SK-N-SH (cell line): ENCODE data around the gene TFPT. TPM values are rescaled to one million over a fixed set of nuclear protein-coding genes. Genes with fewer than 3 reads are reported as not detected.

ENCODE experiments used
- CTCF ChIA-PET: fragments of 300-600, 350-600 bp; formaldehyde crosslinking; extraction: SDS; loops from one replicate; lab custom pipeline; 2021; lab: Yijun Ruan, JAX
- POLR2A ChIA-PET: fragments of 350-600 bp; sonication (Branson Sonifier 250); formaldehyde crosslinking; extraction: SDS; loops from one replicate; lab custom pipeline; 2020; ENCODE audit warnings: antibody characterized with exemption, inconsistent platforms; lab: Yijun Ruan, JAX
- DNase-seq: peaks from one replicate; pipeline ENCODE4 v3.0.0; 2012
- H2AFZ ChIP-seq: fragments of 200-600 bp; sonication (generic); 2 replicates; pipeline ENCODE4 v1.8.1; 2016; ENCODE audit warnings: antibody characterized with exemption, mild to moderate bottlenecking, low read depth
- H3F3A ChIP-seq: fragments of 200-600 bp; sonication (generic); replicated peaks from 2 replicates; pipeline ENCODE3; 2016; ENCODE audit warnings: antibody characterized with exemption, mild to moderate bottlenecking; ENCODE audit not compliant: insufficient read depth
- H3K27ac ChIP-seq, 2 experiments: fragments of 200-500 bp in 1 of 2; fragments of 200-600 bp in 1 of 2; sonication (Bioruptor generic) in 1 of 2; sonication (generic), shearing (Covaris generic) in 1 of 2; 2 replicates each; pipeline versions ENCODE4 v1.5.1 to v1.6.1; 2014 to 2016; ENCODE audit warnings: low read depth in 2 of 2, inconsistent platforms in 1 of 2, low read length in 1 of 2, mild to moderate bottlenecking in 1 of 2, mixed read lengths in 1 of 2
- H3K27me3 ChIP-seq: fragments of 200-600 bp; sonication (generic), shearing (Covaris generic); 2 replicates; pipeline ENCODE4 v1.6.1; 2016; ENCODE audit warnings: mixed run types; ENCODE audit not compliant: insufficient read depth
- H3K36me3 ChIP-seq, 2 experiments: fragments of 200-500 bp in 1 of 2; fragments of 200-600 bp in 1 of 2; sonication (Bioruptor generic) in 1 of 2; sonication (generic) in 1 of 2; replicated peaks in 1 of 2; 2 replicates each; pipeline versions ENCODE3 to v1.5.1; 2014 to 2016; ENCODE audit warnings: low read length in 1 of 2, mild to moderate bottlenecking in 1 of 2; ENCODE audit not compliant: insufficient read depth in 2 of 2, control insufficient read depth in 1 of 2
- H3K4me1 ChIP-seq, 2 experiments: fragments of 200-500 bp in 1 of 2; fragments of 200-600 bp in 1 of 2; sonication (Bioruptor generic) in 1 of 2; sonication (generic), shearing (Covaris generic) in 1 of 2; 2 replicates each; pipeline versions ENCODE4 v1.5.1 to v1.6.1; 2014 to 2016; ENCODE audit warnings: low read depth in 1 of 2, low read length in 1 of 2, mixed run types in 1 of 2; ENCODE audit not compliant: insufficient read depth in 2 of 2, control insufficient read depth in 1 of 2
- H3K4me2 ChIP-seq: fragments of 200-600 bp; sonication (generic), shearing (Covaris generic); 2 replicates; pipeline ENCODE4 v1.6.1; 2017; ENCODE audit warnings: mixed run types
- H3K4me3 ChIP-seq, 2 experiments: fragments of 200-500 bp in 1 of 2; fragments of 200-600 bp in 1 of 2; sonication (Bioruptor generic) in 1 of 2; sonication (generic), shearing (Covaris generic) in 1 of 2; 2 replicates each; pipeline versions ENCODE4 v1.5.1 to v1.8.1; 2014 to 2016; ENCODE audit warnings: low read depth in 2 of 2, inconsistent platforms in 1 of 2, low read length in 1 of 2, mild to moderate bottlenecking in 1 of 2, mixed read lengths in 1 of 2, moderate library complexity in 1 of 2
- H3K79me2 ChIP-seq: fragments of 200-600 bp; sonication (generic); 2 replicates; pipeline ENCODE4 v1.8.1; 2017; ENCODE audit warnings: mild to moderate bottlenecking; ENCODE audit not compliant: insufficient read depth
- H3K9ac ChIP-seq: fragments of 200-600 bp; sonication (generic); 2 replicates; pipeline ENCODE4 v1.6.1; 2017; ENCODE audit warnings: mixed run types
- H3K9me2 ChIP-seq: fragments of 200-600 bp; sonication (generic); 2 replicates; pipeline ENCODE4 v1.6.1; 2017; ENCODE audit warnings: mixed run types
- H3K9me3 ChIP-seq: fragments of 200-600 bp; sonication (generic); 2 replicates; pipeline ENCODE4 v1.6.1; 2017; ENCODE audit warnings: mixed run types, mild to moderate bottlenecking, moderate library complexity
- H4K20me1 ChIP-seq: fragments of 200-600 bp; sonication (generic); 2 replicates; pipeline ENCODE4 v1.6.1; 2017; ENCODE audit warnings: mild to moderate bottlenecking, mixed run types; ENCODE audit not compliant: insufficient read depth
- FOXJ3 ChIP-seq: sonication (generic); formaldehyde crosslinking; IDR thresholded peaks from 2 replicates; pipeline ENCODE4 v1.5.1; 2020; ENCODE audit warnings: mild to moderate bottlenecking, missing genetic modification reagents
- FOXM1 ChIP-seq: IDR thresholded peaks from 2 replicates; pipeline ENCODE4 v1.4.0; 2012; ENCODE audit warnings: low read depth, mild to moderate bottlenecking
- JUND ChIP-seq: IDR thresholded peaks from 2 replicates; pipeline ENCODE4 v1.4.0; 2012
- MEF2A ChIP-seq: IDR thresholded peaks from 2 replicates; pipeline ENCODE4 v1.4.0; 2012; ENCODE audit warnings: low read depth, borderline replicate concordance
- NFIC ChIP-seq: IDR thresholded peaks from 2 replicates; pipeline ENCODE4 v1.4.0; 2012; ENCODE audit warnings: borderline replicate concordance
- PBX3 ChIP-seq: IDR thresholded peaks from 2 replicates; pipeline ENCODE4; 2012
- RAD21 ChIP-seq: IDR thresholded peaks from 2 replicates; pipeline ENCODE4 v1.6.1; 2012; ENCODE audit warnings: mild to moderate bottlenecking, low read length
- RXRA ChIP-seq: IDR thresholded peaks from 2 replicates; pipeline ENCODE4 v1.4.0; 2012; ENCODE audit warnings: low read depth, mild to moderate bottlenecking, borderline replicate concordance
- SMC3 ChIP-seq: IDR thresholded peaks from 2 replicates; pipeline ENCODE4 v1.6.1; 2012; ENCODE audit warnings: low read depth, low read length, improper control_type of control experiment
- TAF1 ChIP-seq: IDR thresholded peaks from 2 replicates; pipeline ENCODE4 v1.6.1; 2012; ENCODE audit warnings: low read depth, mild to moderate bottlenecking, low read length, moderate library complexity, borderline replicate concordance
- TCF12 ChIP-seq: IDR thresholded peaks from 2 replicates; pipeline ENCODE4 v1.4.0; 2012
- USF2 ChIP-seq: fragments of 150-350 bp; IDR thresholded peaks from 2 replicates; pipeline ENCODE4 v1.6.1; 2017; ENCODE audit warnings: antibody characterized with exemption, low read length, low read depth, borderline replicate concordance
- YY1 ChIP-seq: IDR thresholded peaks from 2 replicates; pipeline ENCODE4 v1.4.0; 2012; ENCODE audit warnings: low read depth, mild to moderate bottlenecking
- ZBTB33 ChIP-seq: IDR thresholded peaks from 2 replicates; pipeline ENCODE4 v1.4.0; 2012; ENCODE audit warnings: low read depth, borderline replicate concordance
- WGBS: methylation state at CpG from one replicate; pipeline ENCODE4 v1.1.6; 2017; ENCODE audit warnings: low lambda C conversion rate; 5-methylcytosine and 5-hydroxymethylcytosine counted together
- polyA plus RNA-seq, 3 experiments: library from polyadenylated mRNA; depleted of rRNA; stranded (reverse); fragments of >200 nt; gene quantifications; 2 replicates each; pipeline ENCODE4 v1.2.3, GENCODE V29; 2012
- TF ChIP-seq, protein P1 (sequence below): IDR thresholded peaks from 2 replicates; pipeline ENCODE4 v1.4.0; 2012; ENCODE audit warnings: low read depth
- TF ChIP-seq, protein P2 (sequence below): IDR thresholded peaks from 2 replicates; pipeline ENCODE4 v1.4.0; 2012; ENCODE audit warnings: low read depth, borderline replicate concordance

The TFPT gene
- polyA plus RNA-seq, 1 of the 3 experiments (the other 2 are of a cell fraction), result 49.7 TPM

GRCh38 chr19:54074851-54075250 is 40.6 kb downstream of the TFPT start:
- DNase-seq, result no peak
- CTCF ChIA-PET, result interaction anchor here (0.6 kb wide), 1 partner anchor 116 kb away, joined by 3 read pairs; no protein-coding TSS in a partner anchor
- TF ChIP-seq ZBTB33, result no peak
- no peak for TF ChIP-seq FOXJ3 (CRISPR knock-in tag)
- no peak for TF ChIP-seq TAF1
- no peak for TF ChIP-seq RAD21
- TF ChIP-seq MEF2A, result no peak
- no peak for TF ChIP-seq NFIC
- TF ChIP-seq JUND, result no peak
- TF ChIP-seq PBX3, result no peak
- no peak for TF ChIP-seq FOXM1
- TF ChIP-seq, all 33 proteins: peak for 0
- POLR2A ChIA-PET, result no interaction called here
- Histone ChIP-seq H3K79me2 (no peaks in the 10 kb centered on the region), H3K27ac (no peak overlapping the region), H3F3A (no peaks in the 10 kb centered on the region), H2AFZ (no peak overlapping the region), H3K9me3 (no peaks in the 10 kb centered on the region), H3K9me2 (no peaks in the 10 kb centered on the region), H3K4me3 (no peak overlapping the region), H3K27me3 (peaks cover 66% of the 10 kb centered on the region; the same call in 1 of the 2 replicates), H4K20me1 (no peaks in the 10 kb centered on the region), H3K4me2 (no peak overlapping the region), H3K9ac (no peak overlapping the region), H3K36me3 (no peaks in the 10 kb centered on the region), H3K4me1 (no peaks in the 10 kb centered on the region)
- 17% methylated on average over 9 of the region's 9 CpGs for WGBS

DNA sequence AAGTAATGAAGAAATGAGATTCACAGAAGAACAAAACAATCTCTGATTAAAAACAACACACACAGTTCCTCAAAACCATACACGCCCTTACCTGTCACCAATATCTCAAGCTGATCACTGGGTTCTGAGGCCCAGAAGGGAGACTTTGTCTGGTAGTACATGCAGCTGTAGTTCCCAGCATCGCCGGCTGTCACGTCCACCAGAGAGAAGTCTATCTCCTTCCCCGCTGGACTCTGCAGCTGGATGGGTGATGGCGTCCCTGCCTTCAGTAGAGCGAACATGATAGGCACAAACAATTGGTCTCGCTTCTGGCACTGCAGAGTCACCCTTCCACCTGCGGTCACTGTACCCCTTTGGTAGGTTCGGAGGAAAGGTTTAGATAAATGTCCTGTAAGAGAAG is 41.6 kb downstream of the TFPT start:
- H3K27me3 ChIP-seq, result peaks cover 66% of the 10 kb centered on the region; the same call in 1 of the 2 replicates
- DNase-seq, result no peak
- H3K9me2 ChIP-seq, result no peaks in the 10 kb centered on the region
- H3K9ac ChIP-seq, result no peak overlapping the region
- H3K4me3 ChIP-seq, result no peak overlapping the region
- no peaks in the 10 kb centered on the region for H3K79me2 ChIP-seq
- no peaks in the 10 kb centered on the region for H3F3A ChIP-seq
- no peak overlapping the region for H2AFZ ChIP-seq
- TF ChIP-seq, protein P1, sequence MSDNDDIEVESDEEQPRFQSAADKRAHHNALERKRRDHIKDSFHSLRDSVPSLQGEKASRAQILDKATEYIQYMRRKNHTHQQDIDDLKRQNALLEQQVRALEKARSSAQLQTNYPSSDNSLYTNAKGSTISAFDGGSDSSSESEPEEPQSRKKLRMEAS, result no peak
- TF ChIP-seq JUND (no peak), RAD21 (no peak), ZBTB33 (no peak), SMC3 (no peak), PBX3 (no peak), RXRA (no peak), YY1 (no peak), MEF2A (no peak), TCF12 (no peak), TAF1 (no peak), NFIC (no peak), USF2 (no peak)
- TF ChIP-seq, protein P2, sequence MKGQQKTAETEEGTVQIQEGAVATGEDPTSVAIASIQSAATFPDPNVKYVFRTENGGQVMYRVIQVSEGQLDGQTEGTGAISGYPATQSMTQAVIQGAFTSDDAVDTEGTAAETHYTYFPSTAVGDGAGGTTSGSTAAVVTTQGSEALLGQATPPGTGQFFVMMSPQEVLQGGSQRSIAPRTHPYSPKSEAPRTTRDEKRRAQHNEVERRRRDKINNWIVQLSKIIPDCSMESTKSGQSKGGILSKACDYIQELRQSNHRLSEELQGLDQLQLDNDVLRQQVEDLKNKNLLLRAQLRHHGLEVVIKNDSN, result no peak
- TF ChIP-seq, all 33 proteins: peak for 0
- H4K20me1 ChIP-seq, result no peaks in the 10 kb centered on the region
- 26% methylated on average over 9 of the region's 10 CpGs for WGBS
- no peak overlapping the region for H3K4me2 ChIP-seq
- no peaks in the 10 kb centered on the region for H3K4me1 ChIP-seq
- H3K36me3 ChIP-seq, result no peaks in the 10 kb centered on the region
- CTCF ChIA-PET, result no interaction called here
- POLR2A ChIA-PET, result no interaction called here
- H3K27ac ChIP-seq, result no peak overlapping the region
- H3K9me3 ChIP-seq, result no peaks in the 10 kb centered on the region
